Ishikawa (cell line): ENCODE data around the gene ARNT2.

Experiments used
- CEBPB ChIP-seq: IDR thresholded peaks from 2 replicates; pipeline ENCODE4 v1.6.1; 2012
- CREB1 ChIP-seq: IDR thresholded peaks from 2 replicates; pipeline ENCODE4 v1.6.1; 2012; ENCODE audit warnings: low read depth
- EGR1 ChIP-seq: IDR thresholded peaks from 2 replicates; pipeline ENCODE4 v1.6.1; 2012
- EP300 ChIP-seq: IDR thresholded peaks from 2 replicates; pipeline ENCODE4 v1.6.1; 2012; ENCODE audit warnings: borderline replicate concordance
- FOXM1 ChIP-seq: IDR thresholded peaks from 2 replicates; pipeline ENCODE4 v1.6.1; 2012; ENCODE audit warnings: low read depth, borderline replicate concordance
- NFIC ChIP-seq: IDR thresholded peaks from 2 replicates; pipeline ENCODE4 v1.6.1; 2012
- RAD21 ChIP-seq: IDR thresholded peaks from 2 replicates; pipeline ENCODE4 v1.6.1; 2012; ENCODE audit warnings: low read depth
- TAF1 ChIP-seq: IDR thresholded peaks from 2 replicates; pipeline ENCODE4 v1.6.1; 2012; ENCODE audit warnings: low read depth, mild to moderate bottlenecking
- TCF12 ChIP-seq: IDR thresholded peaks from 2 replicates; pipeline ENCODE4 v1.6.1; 2012; ENCODE audit warnings: low read depth
- TEAD4 ChIP-seq: IDR thresholded peaks from 2 replicates; pipeline ENCODE4 v1.6.1; 2012
- USF1 ChIP-seq: IDR thresholded peaks from 2 replicates; pipeline ENCODE4 v1.6.1; 2012
- YY1 ChIP-seq: IDR thresholded peaks from 2 replicates; pipeline ENCODE4 v1.6.1; 2012; ENCODE audit warnings: low read depth
- ZBTB7A ChIP-seq: IDR thresholded peaks from 2 replicates; pipeline ENCODE4 v1.6.1; 2012; ENCODE audit warnings: low read depth
- TF ChIP-seq, protein P1 (sequence below): IDR thresholded peaks from 2 replicates; pipeline ENCODE4 v1.6.1; 2012
- TF ChIP-seq, protein P2 (sequence below): IDR thresholded peaks from 2 replicates; pipeline ENCODE4 v1.6.1; 2012; ENCODE audit warnings: low read depth, mild to moderate bottlenecking

Gene ARNT2

DNA sequence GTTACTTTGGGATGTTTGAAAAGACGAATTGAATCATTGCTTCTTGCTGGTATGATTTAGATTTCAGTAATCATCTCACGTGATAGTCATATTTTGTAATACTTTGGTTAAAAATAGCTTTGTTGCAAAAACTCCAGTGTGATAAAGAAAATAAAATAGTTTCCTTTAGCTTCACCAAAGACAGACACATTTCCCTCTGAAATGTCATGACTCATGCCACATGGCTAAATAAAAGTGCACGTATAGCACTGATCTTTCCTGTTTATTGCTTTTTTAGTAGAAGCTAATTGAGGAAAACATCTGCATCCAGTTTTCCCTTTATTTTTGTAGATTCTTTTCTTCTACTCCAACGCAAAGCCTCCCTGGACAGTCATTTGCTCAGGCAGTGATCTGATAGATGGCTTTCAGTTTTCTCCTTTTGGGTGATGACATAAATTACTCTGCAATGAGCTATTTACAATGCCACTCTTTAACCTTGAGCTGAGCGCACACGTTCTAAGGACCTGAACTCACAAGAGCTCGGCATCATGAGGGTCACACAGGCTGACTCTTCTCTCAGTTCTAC lies 84.9 kb downstream of the ARNT2 start:
- TF ChIP-seq TCF12, result no peak
- TF ChIP-seq YY1, result no peak
- no peak for TF ChIP-seq TAF1
- TF ChIP-seq, protein P1, sequence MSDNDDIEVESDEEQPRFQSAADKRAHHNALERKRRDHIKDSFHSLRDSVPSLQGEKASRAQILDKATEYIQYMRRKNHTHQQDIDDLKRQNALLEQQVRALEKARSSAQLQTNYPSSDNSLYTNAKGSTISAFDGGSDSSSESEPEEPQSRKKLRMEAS, result no peak
- TF ChIP-seq, protein P2, sequence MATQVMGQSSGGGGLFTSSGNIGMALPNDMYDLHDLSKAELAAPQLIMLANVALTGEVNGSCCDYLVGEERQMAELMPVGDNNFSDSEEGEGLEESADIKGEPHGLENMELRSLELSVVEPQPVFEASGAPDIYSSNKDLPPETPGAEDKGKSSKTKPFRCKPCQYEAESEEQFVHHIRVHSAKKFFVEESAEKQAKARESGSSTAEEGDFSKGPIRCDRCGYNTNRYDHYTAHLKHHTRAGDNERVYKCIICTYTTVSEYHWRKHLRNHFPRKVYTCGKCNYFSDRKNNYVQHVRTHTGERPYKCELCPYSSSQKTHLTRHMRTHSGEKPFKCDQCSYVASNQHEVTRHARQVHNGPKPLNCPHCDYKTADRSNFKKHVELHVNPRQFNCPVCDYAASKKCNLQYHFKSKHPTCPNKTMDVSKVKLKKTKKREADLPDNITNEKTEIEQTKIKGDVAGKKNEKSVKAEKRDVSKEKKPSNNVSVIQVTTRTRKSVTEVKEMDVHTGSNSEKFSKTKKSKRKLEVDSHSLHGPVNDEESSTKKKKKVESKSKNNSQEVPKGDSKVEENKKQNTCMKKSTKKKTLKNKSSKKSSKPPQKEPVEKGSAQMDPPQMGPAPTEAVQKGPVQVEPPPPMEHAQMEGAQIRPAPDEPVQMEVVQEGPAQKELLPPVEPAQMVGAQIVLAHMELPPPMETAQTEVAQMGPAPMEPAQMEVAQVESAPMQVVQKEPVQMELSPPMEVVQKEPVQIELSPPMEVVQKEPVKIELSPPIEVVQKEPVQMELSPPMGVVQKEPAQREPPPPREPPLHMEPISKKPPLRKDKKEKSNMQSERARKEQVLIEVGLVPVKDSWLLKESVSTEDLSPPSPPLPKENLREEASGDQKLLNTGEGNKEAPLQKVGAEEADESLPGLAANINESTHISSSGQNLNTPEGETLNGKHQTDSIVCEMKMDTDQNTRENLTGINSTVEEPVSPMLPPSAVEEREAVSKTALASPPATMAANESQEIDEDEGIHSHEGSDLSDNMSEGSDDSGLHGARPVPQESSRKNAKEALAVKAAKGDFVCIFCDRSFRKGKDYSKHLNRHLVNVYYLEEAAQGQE, result no peak
- no peak for TF ChIP-seq EGR1
- TF ChIP-seq USF1, result no peak
- no peak for TF ChIP-seq EP300
- TF ChIP-seq RAD21, result no peak
- no peak for TF ChIP-seq CEBPB
- no peak for TF ChIP-seq NFIC
- TF ChIP-seq CREB1, result no peak
- no peak for TF ChIP-seq ZBTB7A
- no peak for TF ChIP-seq TEAD4
- TF ChIP-seq FOXM1, result no peak

DNA sequence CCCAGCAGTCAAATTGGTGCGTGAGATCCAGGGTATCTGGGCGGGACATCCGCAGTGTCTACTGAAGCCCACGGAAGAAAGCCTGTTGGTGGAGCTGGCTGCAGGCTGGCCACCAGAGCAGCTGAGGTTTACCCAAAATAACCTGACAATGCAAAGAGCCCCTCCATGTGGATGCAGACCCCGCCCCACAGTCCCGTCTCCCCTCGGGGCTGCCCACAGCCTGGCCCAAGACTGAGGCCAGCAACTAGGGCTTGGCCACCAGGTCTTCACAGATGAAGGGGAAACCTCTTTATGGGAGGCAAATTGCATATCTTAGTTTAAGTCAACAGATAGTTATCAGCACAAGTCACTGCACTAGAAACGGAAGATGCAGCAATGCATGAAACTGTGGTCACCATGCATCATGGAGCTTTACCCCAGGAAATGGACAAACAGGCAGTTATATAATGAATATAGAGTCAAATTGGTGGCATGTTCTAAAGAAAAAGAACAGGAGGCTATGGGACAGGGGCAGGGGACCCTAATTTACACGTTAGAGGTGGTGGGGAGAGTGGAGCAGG lies 86.3 kb downstream of the ARNT2 start:
- TF ChIP-seq EGR1, result no peak
- TF ChIP-seq EP300, result no peak
- TF ChIP-seq YY1, result no peak
- no peak for TF ChIP-seq NFIC
- TF ChIP-seq, protein P2, result no peak
- TF ChIP-seq FOXM1, result no peak
- TF ChIP-seq, protein P1, result no peak
- TF ChIP-seq CREB1, result no peak
- TF ChIP-seq RAD21, result no peak
- no peak for TF ChIP-seq USF1
- no peak for TF ChIP-seq ZBTB7A
- TF ChIP-seq TEAD4, result no peak
- no peak for TF ChIP-seq CEBPB
- no peak for TF ChIP-seq TAF1
- TF ChIP-seq TCF12, result no peak

- TF ChIP-seq EGR1 (no peak), ZBTB7A (no peak), TEAD4 (no peak), USF1 (no peak), NFIC (no peak), FOXM1 (no peak), YY1 (no peak), TCF12 (no peak), RAD21 (no peak), CREB1 (no peak), CEBPB (no peak), TAF1 (no peak), EP300 (no peak)
- TF ChIP-seq, protein P1, result no peak
- TF ChIP-seq, protein P2, result no peak
Observed at GRCh38 chr15:80491163-80491847, 87.1 kb downstream of the ARNT2 start.
